Neuron (in vitro differentiated cells): Measurements from ENCODE around the gene PIEZO1.

ENCODE experiments used
- H2AFZ ChIP-seq: one replicate; pipeline ENCODE4 v1.6.1; 2013; ENCODE audit warnings: low read depth, mild to moderate bottlenecking, inconsistent platforms, low read length, moderate library complexity
- H3K27me3 ChIP-seq: one replicate; pipeline ENCODE4 v1.6.1; 2013; ENCODE audit warnings: low read length; ENCODE audit not compliant: insufficient read depth
- H3K36me3 ChIP-seq: one replicate; pipeline ENCODE4 v1.6.1; 2013; ENCODE audit warnings: low read length; ENCODE audit not compliant: insufficient read depth
- H3K4me1 ChIP-seq: one replicate; pipeline ENCODE4 v1.6.1; 2013; ENCODE audit warnings: low read length; ENCODE audit not compliant: insufficient read depth
- H3K4me3 ChIP-seq: 2 replicates; pipeline ENCODE4 v1.5.1; 2013; ENCODE audit warnings: mild to moderate bottlenecking, low read length, moderate library complexity
- H3K9me3 ChIP-seq: one replicate; pipeline ENCODE4 v1.6.1; 2013; ENCODE audit warnings: low read length

PIEZO1 gene

DNA sequence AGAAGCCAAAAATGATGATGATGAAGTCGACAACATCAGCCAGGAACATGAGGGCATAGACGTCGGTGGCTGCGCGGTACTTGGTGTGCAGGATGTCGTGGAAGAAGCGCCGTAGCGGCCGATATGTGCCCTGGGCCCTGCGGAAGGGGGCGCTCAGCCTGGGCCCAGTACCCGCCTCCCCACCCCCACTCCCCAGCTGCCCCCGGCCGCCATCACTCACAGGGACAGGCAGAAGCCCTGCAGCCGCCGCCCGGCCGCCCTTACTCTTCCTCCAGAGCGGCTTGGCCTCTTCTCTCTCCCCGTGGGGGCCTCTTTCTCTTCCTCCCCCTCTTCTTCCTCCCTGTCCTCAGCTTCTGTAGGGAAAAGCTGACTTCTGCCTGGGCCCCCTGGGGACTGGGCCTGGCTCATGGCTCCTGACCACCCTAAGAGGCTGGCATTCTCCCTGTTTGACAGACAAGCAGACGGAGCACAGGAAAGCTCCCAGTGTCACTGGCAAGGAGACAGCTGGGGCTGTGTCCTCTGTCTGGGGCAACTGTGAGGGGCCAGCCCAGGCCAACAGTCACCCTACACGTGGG is 64.5 kb downstream of the PIEZO1 start:
- Histone ChIP-seq H2AFZ (no peak overlapping the region), H3K9me3 (no peaks in the 10 kb centered on the region), H3K4me1 (no peaks in the 10 kb centered on the region), H3K4me3 (no peak overlapping the region), H3K36me3 (peaks cover 26% of the 10 kb centered on the region), H3K27me3 (no peaks in the 10 kb centered on the region)

- Histone ChIP-seq H3K4me3 (no peak overlapping the region), H3K4me1 (no peaks in the 10 kb centered on the region), H3K36me3 (peaks cover 30% of the 10 kb centered on the region), H3K27me3 (no peaks in the 10 kb centered on the region), H3K9me3 (no peaks in the 10 kb centered on the region), H2AFZ (no peak overlapping the region)
These were observed 65.1 kb downstream of the PIEZO1 start for GRCh38 chr16:88719933-88720296.

DNA sequence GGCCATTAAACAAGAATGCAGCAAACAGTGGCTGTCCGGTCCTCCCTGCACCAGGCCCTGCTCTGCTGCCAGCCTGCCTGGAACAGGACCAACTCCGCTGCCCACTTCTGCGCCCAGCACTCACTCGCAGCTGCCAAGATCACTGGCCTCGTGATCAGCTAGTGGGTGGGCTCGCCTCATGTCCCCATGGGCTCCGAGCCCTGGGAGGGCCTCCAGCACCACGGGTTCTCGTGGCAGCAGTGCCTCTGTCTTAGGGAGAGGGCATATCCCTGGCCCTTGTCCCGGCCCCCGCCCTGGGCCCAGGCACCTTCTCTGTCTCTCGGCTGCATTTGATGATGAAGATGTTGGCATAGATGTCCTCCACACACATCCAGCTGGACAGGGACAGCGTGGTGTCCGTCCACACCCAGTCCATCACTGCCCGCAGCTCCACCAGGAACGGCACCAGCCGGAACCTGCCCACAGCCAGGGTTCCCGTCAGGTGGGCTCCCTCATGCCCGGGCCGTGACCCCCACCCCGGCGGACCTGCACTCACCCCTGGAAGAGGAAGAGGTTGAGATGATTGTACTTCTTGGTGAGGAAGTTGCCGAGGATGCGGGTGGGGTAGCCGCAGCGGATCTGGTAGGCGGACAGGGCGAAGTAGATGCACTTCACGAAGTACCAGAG is 65.6 kb downstream of the PIEZO1 start:
- no peaks in the 10 kb centered on the region for H3K9me3 ChIP-seq
- no peaks in the 10 kb centered on the region for H3K4me1 ChIP-seq
- no peak overlapping the region for H3K4me3 ChIP-seq
- H3K27me3 ChIP-seq, result no peaks in the 10 kb centered on the region
- peaks cover 34% of the 10 kb centered on the region for H3K36me3 ChIP-seq
- H2AFZ ChIP-seq, result no peak overlapping the region

GRCh38 chr16:88718178-88718577 is 66.8 kb downstream of the PIEZO1 start:
- H2AFZ ChIP-seq, result no peak overlapping the region
- H3K36me3 ChIP-seq, result peaks cover 36% of the 10 kb centered on the region
- no peaks in the 10 kb centered on the region for H3K27me3 ChIP-seq
- H3K9me3 ChIP-seq, result no peaks in the 10 kb centered on the region
- no peak overlapping the region for H3K4me3 ChIP-seq
- no peaks in the 10 kb centered on the region for H3K4me1 ChIP-seq

GRCh38 chr16:88716601-88717001 is 68.4 kb downstream of the PIEZO1 start:
- Histone ChIP-seq H3K4me3 (no peak overlapping the region), H2AFZ (no peak overlapping the region), H3K36me3 (peaks cover 36% of the 10 kb centered on the region), H3K9me3 (no peaks in the 10 kb centered on the region), H3K4me1 (no peaks in the 10 kb centered on the region), H3K27me3 (no peaks in the 10 kb centered on the region)

- H2AFZ ChIP-seq, result no peak overlapping the region
- H3K36me3 ChIP-seq, result peaks cover 36% of the 10 kb centered on the region
- H3K4me3 ChIP-seq, result no peak overlapping the region
- no peaks in the 10 kb centered on the region for H3K9me3 ChIP-seq
- no peaks in the 10 kb centered on the region for H3K27me3 ChIP-seq
- H3K4me1 ChIP-seq, result no peaks in the 10 kb centered on the region
These were observed 68.8 kb downstream of the PIEZO1 start for GRCh38 chr16:88716201-88716600.

- H3K27me3 ChIP-seq, result no peaks in the 10 kb centered on the region
- H3K4me3 ChIP-seq, result no peak overlapping the region
- no peak overlapping the region for H2AFZ ChIP-seq
- no peaks in the 10 kb centered on the region for H3K9me3 ChIP-seq
- no peaks in the 10 kb centered on the region for H3K4me1 ChIP-seq
- H3K36me3 ChIP-seq, result peaks cover 36% of the 10 kb centered on the region
These were observed 69.5 kb downstream of the PIEZO1 start for GRCh38 chr16:88715312-88716190.

GRCh38 chr16:88714420-88715302 is 70.4 kb downstream of the PIEZO1 start:
- Histone ChIP-seq H3K4me1 (no peaks in the 10 kb centered on the region), H3K36me3 (peaks cover 34% of the 10 kb centered on the region), H3K27me3 (no peaks in the 10 kb centered on the region), H2AFZ (no peak overlapping the region), H3K9me3 (no peaks in the 10 kb centered on the region), H3K4me3 (no peak overlapping the region)

DNA sequence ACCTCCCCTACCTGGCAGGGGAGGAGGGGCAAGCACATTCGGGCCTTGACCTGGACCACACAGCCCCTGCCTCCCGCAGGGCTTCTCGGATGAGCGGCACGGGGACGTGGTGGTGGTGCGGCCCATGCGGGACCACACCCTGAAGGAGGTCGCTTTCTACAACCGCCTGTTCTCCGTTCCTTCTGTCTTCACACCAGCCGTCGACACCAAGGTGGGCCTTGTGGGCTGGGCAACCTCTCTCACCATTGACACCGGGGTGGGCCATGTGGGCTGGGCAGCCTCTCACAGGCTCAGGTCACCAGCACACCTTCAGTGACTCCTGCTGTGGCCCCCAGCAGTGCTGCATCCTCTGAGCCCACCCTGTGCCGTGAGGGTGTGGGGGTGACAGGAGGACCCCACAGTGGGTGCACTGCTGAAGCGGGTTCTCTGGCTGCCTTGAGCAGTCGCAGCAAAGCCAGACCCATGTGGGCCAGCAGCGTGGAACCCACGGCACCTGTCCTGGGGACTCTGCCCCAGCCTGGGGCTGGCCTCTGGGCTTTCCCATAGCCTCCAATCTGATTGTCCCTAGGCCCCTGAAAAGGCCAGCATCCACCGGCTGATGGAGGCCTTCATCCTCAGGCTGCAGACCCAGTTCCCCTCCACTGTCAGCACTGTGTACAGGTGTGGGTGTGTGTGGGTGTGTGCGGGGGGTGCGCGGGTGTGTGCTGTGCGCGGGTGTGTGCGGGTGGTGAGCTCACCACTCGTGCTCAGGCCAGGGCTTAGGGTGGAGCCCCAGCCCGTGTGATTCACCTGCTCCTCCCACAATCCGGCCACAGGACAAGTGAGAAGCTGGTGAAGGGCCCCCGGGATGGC is 71.2 kb downstream of the PIEZO1 start:
- H3K4me3 ChIP-seq, result no peak overlapping the region
- no peaks in the 10 kb centered on the region for H3K27me3 ChIP-seq
- no peaks in the 10 kb centered on the region for H3K9me3 ChIP-seq
- no peak overlapping the region for H2AFZ ChIP-seq
- no peaks in the 10 kb centered on the region for H3K4me1 ChIP-seq
- H3K36me3 ChIP-seq, result peaks cover 34% of the 10 kb centered on the region

- no peak overlapping the region for H2AFZ ChIP-seq
- H3K4me1 ChIP-seq, result no peaks in the 10 kb centered on the region
- peaks cover 31% of the 10 kb centered on the region for H3K36me3 ChIP-seq
These were observed 72.0 kb downstream of the PIEZO1 start for GRCh38 chr16:88713054-88713453.

DNA sequence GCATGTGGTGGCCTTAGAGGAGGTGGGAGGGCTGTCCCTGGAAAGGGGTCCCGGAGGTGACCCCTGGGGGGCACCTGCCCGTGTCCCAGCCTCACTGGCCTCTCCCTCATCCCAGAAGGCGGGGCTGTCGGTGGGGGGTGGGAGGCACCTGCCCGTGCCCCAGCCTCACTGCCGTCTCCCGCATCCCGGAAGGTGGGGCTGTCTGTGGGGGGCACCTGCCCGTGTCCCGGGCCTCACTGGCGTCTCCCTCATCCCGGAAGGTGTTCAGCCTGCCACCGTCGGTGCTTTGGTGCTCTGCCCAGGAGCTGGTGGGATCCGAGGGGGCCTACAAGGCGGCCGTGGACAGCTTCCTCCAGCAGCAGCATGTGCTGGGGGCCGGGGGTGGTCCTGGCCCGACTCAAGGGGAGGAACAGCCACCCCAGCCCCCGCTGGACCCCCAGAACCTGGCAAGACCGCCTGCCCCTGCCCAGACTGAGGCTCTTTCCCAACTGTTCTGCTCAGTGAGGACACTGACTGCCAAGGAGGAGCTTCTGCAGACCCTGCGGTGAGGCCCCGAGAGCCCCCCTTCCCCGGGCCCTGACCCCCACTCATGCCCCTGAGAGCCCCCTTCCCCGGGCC is 72.5 kb downstream of the PIEZO1 start:
- Histone ChIP-seq H2AFZ (no peak overlapping the region), H3K4me1 (peaks cover 1% of the 10 kb centered on the region), H3K27me3 (no peaks in the 10 kb centered on the region), H3K9me3 (no peaks in the 10 kb centered on the region), H3K4me3 (no peak overlapping the region), H3K36me3 (peaks cover 28% of the 10 kb centered on the region)

More at GRCh38 chr16:88713054-88713453, 72.0 kb downstream of the PIEZO1 start:
- H3K9me3 ChIP-seq, result no peaks in the 10 kb centered on the region
- no peaks in the 10 kb centered on the region for H3K27me3 ChIP-seq
- H3K4me3 ChIP-seq, result no peak overlapping the region
